KMS-11 (cell line): ENCODE results near the gene LAMA2.

ENCODE experiments used
- H2AFZ ChIP-seq: fragments of 200-600 bp; sonication (generic); 2 replicates; pipeline ENCODE4 v1.6.1; 2016; ENCODE audit warnings: antibody characterized with exemption, mixed run types, low read depth
- H3K27ac ChIP-seq: fragments of 200-600 bp; sonication (generic); 2 replicates; pipeline ENCODE4 v1.6.1; 2016; ENCODE audit warnings: mild to moderate bottlenecking, mixed run types
- H3K27me3 ChIP-seq: fragments of 200-600 bp; sonication (generic); 2 replicates; pipeline ENCODE4 v1.6.1; 2017; ENCODE audit warnings: mild to moderate bottlenecking, low read depth, mixed run types, moderate library complexity; ENCODE audit not compliant: insufficient read depth
- H3K36me3 ChIP-seq: fragments of 200-600 bp; sonication (generic); 2 replicates; pipeline ENCODE4 v1.6.1; 2017; ENCODE audit warnings: mild to moderate bottlenecking, mixed run types; ENCODE audit not compliant: insufficient read depth
- H3K4me1 ChIP-seq: fragments of 200-600 bp; sonication (generic); 2 replicates; pipeline ENCODE4 v1.6.1; 2016; ENCODE audit warnings: mild to moderate bottlenecking, low read depth, mixed run types; ENCODE audit not compliant: poor library complexity, severe bottlenecking
- H3K4me2 ChIP-seq: fragments of 200-600 bp; sonication (generic); 2 replicates; pipeline ENCODE4 v1.7.0; 2016; ENCODE audit warnings: mild to moderate bottlenecking, mixed run types
- H3K4me3 ChIP-seq: fragments of 200-600 bp; sonication (generic); IDR thresholded peaks from 2 replicates; pipeline ENCODE4 v1.6.1; 2017; ENCODE audit warnings: low read depth, low read length, mixed read lengths; ENCODE audit not compliant: insufficient read depth
- H3K79me2 ChIP-seq: fragments of 200-600 bp; sonication (generic); 2 replicates; pipeline ENCODE4 v1.6.1; 2016; ENCODE audit warnings: low read depth, mixed run types; ENCODE audit not compliant: insufficient read depth
- H3K9ac ChIP-seq: fragments of 200-600 bp; sonication (generic); 2 replicates; pipeline ENCODE4 v1.6.1; 2016; ENCODE audit warnings: mild to moderate bottlenecking, mixed run types
- H4K20me1 ChIP-seq: fragments of 200-600 bp; sonication (generic); 2 replicates; pipeline ENCODE4 v1.6.1; 2016; ENCODE audit warnings: mild to moderate bottlenecking, mixed run types; ENCODE audit not compliant: insufficient read depth
- TF ChIP-seq, protein P1 (sequence below): fragments of 200-600 bp; sonication (generic); conservative IDR thresholded peaks from 2 replicates; pipeline ENCODE4 v1.6.1; 2017; ENCODE audit warnings: low read depth, mild to moderate bottlenecking, antibody characterized with exemption, low read length, moderate library complexity, mixed read lengths

Gene LAMA2

DNA sequence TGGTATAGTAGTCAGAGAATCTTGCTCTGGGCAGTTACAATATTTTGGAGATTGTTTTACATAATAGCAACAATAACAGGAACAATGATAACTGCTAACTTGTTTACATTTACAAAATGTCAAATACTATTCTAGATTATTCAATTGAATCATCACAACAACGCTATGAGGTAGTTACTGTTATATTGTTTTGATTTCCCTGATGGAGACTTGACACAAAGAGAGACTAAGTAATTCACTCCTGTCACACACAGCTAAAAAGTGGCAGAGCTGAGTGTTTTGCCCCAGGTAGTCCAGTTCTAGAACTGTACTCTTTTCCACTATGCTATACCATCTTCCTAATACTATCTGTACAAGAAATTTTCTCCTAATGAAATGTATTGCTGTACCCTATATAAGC is 356.1 kb downstream of the LAMA2 start:
- Histone ChIP-seq H3K36me3 (no peaks in the 10 kb centered on the region), H3K4me2 (no peak overlapping the region), H3K79me2 (no peaks in the 10 kb centered on the region), H3K9ac (no peak overlapping the region), H3K27ac (no peak overlapping the region), H3K27me3 (no peaks in the 10 kb centered on the region), H2AFZ (no peak overlapping the region), H3K4me3 (no peak overlapping the region), H4K20me1 (no peaks in the 10 kb centered on the region), H3K4me1 (peaks cover 25% of the 10 kb centered on the region)
- TF ChIP-seq, protein P1, sequence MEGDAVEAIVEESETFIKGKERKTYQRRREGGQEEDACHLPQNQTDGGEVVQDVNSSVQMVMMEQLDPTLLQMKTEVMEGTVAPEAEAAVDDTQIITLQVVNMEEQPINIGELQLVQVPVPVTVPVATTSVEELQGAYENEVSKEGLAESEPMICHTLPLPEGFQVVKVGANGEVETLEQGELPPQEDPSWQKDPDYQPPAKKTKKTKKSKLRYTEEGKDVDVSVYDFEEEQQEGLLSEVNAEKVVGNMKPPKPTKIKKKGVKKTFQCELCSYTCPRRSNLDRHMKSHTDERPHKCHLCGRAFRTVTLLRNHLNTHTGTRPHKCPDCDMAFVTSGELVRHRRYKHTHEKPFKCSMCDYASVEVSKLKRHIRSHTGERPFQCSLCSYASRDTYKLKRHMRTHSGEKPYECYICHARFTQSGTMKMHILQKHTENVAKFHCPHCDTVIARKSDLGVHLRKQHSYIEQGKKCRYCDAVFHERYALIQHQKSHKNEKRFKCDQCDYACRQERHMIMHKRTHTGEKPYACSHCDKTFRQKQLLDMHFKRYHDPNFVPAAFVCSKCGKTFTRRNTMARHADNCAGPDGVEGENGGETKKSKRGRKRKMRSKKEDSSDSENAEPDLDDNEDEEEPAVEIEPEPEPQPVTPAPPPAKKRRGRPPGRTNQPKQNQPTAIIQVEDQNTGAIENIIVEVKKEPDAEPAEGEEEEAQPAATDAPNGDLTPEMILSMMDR = no peak

DNA sequence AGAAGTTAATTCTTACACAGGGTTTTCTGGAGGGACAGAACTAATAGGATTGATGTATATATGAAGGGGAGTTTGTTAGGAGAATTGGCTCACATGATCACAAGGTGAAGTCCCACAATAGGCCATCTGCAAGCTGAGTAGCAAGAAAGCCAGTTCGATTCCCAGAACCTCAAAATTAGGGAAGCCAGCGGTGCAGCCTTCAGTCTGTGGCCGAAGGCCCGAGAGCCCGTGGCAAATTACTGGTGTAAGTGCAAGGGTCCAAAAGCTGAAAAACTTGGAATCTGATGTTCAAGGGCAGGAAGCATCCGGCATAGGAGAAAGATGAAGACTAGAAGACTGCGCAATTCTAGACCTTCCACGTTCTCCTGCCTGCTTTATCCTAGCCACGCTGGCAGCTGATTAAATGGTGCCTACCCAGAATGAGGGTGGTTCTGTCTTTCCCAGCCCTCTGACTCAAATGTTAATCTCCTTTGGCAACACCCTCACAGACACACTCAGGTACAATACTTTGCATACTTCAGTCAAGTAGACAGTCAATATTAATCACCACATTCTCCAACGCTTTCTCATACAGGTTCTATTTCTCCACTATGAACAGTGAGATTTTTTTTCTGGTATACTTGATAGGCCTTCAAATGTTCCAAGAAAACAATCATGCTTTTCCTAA is 357.0 kb downstream of the LAMA2 start:
- Histone ChIP-seq H2AFZ (no peak overlapping the region), H3K9ac (no peak overlapping the region), H3K4me1 (peaks cover 19% of the 10 kb centered on the region), H3K36me3 (no peaks in the 10 kb centered on the region), H3K79me2 (no peaks in the 10 kb centered on the region), H3K27ac (no peak overlapping the region), H3K4me3 (no peak overlapping the region), H3K4me2 (no peak overlapping the region), H3K27me3 (no peaks in the 10 kb centered on the region), H4K20me1 (no peaks in the 10 kb centered on the region)
- TF ChIP-seq, protein P1 = no peak

DNA sequence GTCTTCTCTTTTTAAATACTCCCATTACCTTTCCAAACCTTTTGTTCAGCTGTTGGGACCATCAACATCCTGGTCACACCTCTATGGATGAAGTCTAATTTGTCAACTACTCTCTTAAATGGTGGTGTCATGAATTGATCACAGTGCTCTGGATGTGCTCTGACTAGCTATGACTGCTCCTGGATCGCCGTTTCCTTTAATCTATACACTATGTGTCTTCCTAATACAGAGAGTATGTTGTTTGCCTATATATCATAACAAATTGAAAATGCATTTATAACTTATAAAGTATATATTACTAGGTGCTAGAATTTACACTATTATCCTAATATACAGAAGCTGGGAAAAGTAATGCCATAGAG is 357.5 kb downstream of the LAMA2 start:
- TF ChIP-seq, protein P1 = no peak

DNA sequence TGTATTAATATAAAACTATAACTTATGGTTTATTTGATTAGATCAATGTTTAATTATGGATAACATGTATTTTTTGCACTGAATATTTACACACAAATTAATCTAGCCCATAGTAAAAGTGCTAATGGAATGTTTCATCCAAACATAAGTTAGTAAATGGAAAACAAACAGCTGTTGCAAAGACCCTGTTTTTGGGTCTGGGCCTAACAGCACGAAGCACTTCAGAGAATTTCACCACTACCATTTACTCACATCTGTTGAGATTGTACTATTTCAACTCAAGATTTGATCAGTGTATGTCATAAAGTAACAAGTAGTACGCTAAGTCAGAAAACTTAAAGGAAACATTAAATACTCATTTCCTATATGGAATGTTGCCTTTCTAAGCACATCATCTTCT is 359.6 kb downstream of the LAMA2 start:
- Histone ChIP-seq H3K4me1 (no peaks in the 10 kb centered on the region), H2AFZ (no peak overlapping the region), H3K9ac (no peak overlapping the region), H3K79me2 (no peaks in the 10 kb centered on the region), H3K27ac (no peak overlapping the region), H3K36me3 (no peaks in the 10 kb centered on the region), H3K4me3 (no peak overlapping the region), H4K20me1 (no peaks in the 10 kb centered on the region), H3K4me2 (no peak overlapping the region), H3K27me3 (no peaks in the 10 kb centered on the region)
- TF ChIP-seq, protein P1 = no peak

More for the DNA sequence above, 357.5 kb downstream of the LAMA2 start:
- Histone ChIP-seq H4K20me1 (no peaks in the 10 kb centered on the region), H3K9ac (no peak overlapping the region), H3K27ac (no peak overlapping the region), H2AFZ (no peak overlapping the region), H3K36me3 (no peaks in the 10 kb centered on the region), H3K79me2 (no peaks in the 10 kb centered on the region), H3K27me3 (no peaks in the 10 kb centered on the region), H3K4me3 (no peak overlapping the region), H3K4me1 (peaks cover 13% of the 10 kb centered on the region), H3K4me2 (no peak overlapping the region)
